ENCODE results near the gene VRK1.

DNA sequence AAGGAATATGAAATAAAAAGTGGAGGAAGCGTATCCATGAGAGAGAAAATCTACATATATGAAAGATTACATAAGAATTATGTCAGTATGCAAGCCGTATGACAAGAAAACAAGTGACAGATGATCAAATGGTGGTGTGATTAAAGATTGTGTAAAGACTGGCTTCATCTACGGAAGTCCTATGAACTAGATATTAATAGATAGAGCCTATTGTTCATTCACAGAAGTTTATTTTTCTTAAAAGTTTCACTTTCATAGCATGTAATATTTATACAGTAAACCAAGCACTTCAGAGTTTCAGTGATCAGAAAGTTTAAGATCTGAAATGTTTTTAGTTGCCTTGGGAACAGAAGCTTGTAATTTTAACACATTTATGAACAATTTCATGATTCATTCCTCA lies 84.5 kb downstream of the VRK1 start:
- TF ChIP-seq POLR2AphosphoS5 (IDR thresholded peaks at IDR 0.05; ENCODE audit: low read depth) (no peak), GABPA (IDR thresholded peaks at IDR 0.05; ENCODE audit: low read depth) (no peak), SPI1 (IDR thresholded peaks at IDR 0.05; ENCODE audit: borderline replicate concordance, low read depth) (no peak)
- TF ChIP-seq, protein P1, sequence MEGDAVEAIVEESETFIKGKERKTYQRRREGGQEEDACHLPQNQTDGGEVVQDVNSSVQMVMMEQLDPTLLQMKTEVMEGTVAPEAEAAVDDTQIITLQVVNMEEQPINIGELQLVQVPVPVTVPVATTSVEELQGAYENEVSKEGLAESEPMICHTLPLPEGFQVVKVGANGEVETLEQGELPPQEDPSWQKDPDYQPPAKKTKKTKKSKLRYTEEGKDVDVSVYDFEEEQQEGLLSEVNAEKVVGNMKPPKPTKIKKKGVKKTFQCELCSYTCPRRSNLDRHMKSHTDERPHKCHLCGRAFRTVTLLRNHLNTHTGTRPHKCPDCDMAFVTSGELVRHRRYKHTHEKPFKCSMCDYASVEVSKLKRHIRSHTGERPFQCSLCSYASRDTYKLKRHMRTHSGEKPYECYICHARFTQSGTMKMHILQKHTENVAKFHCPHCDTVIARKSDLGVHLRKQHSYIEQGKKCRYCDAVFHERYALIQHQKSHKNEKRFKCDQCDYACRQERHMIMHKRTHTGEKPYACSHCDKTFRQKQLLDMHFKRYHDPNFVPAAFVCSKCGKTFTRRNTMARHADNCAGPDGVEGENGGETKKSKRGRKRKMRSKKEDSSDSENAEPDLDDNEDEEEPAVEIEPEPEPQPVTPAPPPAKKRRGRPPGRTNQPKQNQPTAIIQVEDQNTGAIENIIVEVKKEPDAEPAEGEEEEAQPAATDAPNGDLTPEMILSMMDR (IDR thresholded peaks at IDR 0.05; ENCODE audit: insufficient read depth, low read length) = no peak
- TF ChIP-seq, protein P2, sequence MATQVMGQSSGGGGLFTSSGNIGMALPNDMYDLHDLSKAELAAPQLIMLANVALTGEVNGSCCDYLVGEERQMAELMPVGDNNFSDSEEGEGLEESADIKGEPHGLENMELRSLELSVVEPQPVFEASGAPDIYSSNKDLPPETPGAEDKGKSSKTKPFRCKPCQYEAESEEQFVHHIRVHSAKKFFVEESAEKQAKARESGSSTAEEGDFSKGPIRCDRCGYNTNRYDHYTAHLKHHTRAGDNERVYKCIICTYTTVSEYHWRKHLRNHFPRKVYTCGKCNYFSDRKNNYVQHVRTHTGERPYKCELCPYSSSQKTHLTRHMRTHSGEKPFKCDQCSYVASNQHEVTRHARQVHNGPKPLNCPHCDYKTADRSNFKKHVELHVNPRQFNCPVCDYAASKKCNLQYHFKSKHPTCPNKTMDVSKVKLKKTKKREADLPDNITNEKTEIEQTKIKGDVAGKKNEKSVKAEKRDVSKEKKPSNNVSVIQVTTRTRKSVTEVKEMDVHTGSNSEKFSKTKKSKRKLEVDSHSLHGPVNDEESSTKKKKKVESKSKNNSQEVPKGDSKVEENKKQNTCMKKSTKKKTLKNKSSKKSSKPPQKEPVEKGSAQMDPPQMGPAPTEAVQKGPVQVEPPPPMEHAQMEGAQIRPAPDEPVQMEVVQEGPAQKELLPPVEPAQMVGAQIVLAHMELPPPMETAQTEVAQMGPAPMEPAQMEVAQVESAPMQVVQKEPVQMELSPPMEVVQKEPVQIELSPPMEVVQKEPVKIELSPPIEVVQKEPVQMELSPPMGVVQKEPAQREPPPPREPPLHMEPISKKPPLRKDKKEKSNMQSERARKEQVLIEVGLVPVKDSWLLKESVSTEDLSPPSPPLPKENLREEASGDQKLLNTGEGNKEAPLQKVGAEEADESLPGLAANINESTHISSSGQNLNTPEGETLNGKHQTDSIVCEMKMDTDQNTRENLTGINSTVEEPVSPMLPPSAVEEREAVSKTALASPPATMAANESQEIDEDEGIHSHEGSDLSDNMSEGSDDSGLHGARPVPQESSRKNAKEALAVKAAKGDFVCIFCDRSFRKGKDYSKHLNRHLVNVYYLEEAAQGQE (IDR thresholded peaks at IDR 0.05; ENCODE audit: insufficient replicate concordance, low read depth) = no peak

Measured in HL-60 (cell line).